IgD-negative memory B cell (primary cell): Measurements from ENCODE around the gene FBXL15. TPM values are rescaled to one million over a fixed set of nuclear protein-coding genes. Genes with fewer than 3 reads are reported as not detected.

Source experiments
- H3K27ac Mint-ChIP-seq, 3 donors: one replicate each; pipeline ENCODE4 v1.8.0; 2020 to 2022; ENCODE audit warnings: mild to moderate bottlenecking in 3 of 3, mixed read lengths in 3 of 3, moderate library complexity in 1 of 3
- H3K27me3 Mint-ChIP-seq: one replicate; pipeline ENCODE4 v1.8.0; 2021; ENCODE audit warnings: mixed read lengths
- H3K36me3 Mint-ChIP-seq: one replicate; pipeline ENCODE4 v1.8.0; 2020; ENCODE audit warnings: mild to moderate bottlenecking, mixed read lengths
- H3K4me1 Mint-ChIP-seq, 3 donors: one replicate each; pipeline ENCODE4 v1.8.0; 2020 to 2022; ENCODE audit warnings: mixed read lengths in 3 of 3, mild to moderate bottlenecking in 1 of 3
- H3K4me3 Mint-ChIP-seq, 4 donors: one replicate each; pipeline ENCODE4 v1.8.0; 2020 to 2022; ENCODE audit warnings: mild to moderate bottlenecking in 4 of 4, mixed read lengths in 4 of 4, moderate library complexity in 3 of 4
- H3K9me3 Mint-ChIP-seq, 3 donors: one replicate each; pipeline ENCODE4 v1.8.0; 2020 to 2021; ENCODE audit warnings: mixed read lengths in 3 of 3, mild to moderate bottlenecking in 1 of 3
- polyA plus RNA-seq: library from polyadenylated mRNA; unstranded; fragments of 300-500 nt; fragmentation: Illumina TruSeq; gene quantifications from one replicate; pipeline ENCODE4 v1.2.3, GENCODE V29; 2021

Gene FBXL15
- polyA plus RNA-seq, 1 donor from 2014 or later: 40.5 TPM

DNA sequence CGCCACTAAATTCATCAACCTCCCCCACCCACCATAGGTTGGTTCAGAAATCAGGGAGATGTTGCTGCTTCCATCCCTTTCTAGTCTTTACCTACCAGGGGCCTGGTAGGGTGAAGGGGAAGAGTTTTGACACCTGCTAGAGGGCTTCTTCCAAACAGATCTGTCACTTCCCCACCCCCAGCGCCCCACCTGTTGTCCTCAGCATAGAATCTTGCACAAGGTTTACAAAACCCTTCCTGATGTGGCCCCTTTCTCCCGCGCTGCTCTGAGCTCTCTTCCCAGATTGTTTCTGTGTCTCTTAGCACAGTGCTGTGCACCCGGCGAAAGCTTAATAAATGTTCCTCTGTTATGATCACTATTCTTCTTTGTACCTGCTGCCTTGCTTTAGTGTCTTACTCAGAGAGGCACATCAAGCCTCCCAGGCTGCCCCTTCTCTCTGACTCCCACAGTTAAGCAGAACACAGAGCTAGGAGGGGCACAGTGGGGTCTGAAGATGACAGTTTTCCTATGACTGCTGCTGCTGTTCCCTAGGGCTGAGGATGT lies 41.9 kb downstream of the FBXL15 start:
- Mint-ChIP-seq H3K4me3 (peak overlapping the region; percentile 44 to 98 (median 92)), H3K27ac (peak overlapping the region; percentile 55 to 96 (median 58)), H3K27me3 (no peaks in the 10 kb centered on the region), H3K4me1 (peaks cover 12 to 22% (median 18%) of the 10 kb centered on the region in 3 donors), H3K36me3 (peaks cover 9% of the 10 kb centered on the region), H3K9me3 (no peaks in the 10 kb centered on the region)

DNA sequence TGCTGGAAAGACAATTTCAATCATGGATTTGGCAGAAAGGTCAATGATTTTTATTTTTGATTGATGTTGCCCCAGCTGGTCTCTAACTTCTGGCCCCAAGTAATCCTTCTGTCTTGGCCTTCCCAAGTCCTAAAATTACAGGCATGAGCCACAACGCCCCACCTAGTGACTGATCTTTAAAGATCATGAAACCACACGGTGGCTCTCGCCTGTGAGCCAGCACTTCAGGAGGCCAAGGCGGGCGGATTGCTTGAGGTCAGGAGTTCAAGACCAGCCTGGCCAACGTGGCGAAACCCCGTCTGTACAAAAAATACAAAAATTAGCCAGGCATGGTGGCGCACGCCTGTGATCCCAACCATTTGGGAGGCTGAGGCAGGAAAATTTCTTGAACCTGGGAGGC lies 43.3 kb downstream of the FBXL15 start:
- H3K4me3 Mint-ChIP-seq: no peak overlapping the region
- H3K36me3 Mint-ChIP-seq: peaks cover 9% of the 10 kb centered on the region
- H3K27me3 Mint-ChIP-seq: no peaks in the 10 kb centered on the region
- H3K4me1 Mint-ChIP-seq: peaks cover 12 to 20% (median 16%) of the 10 kb centered on the region in 3 donors
- no peaks in the 10 kb centered on the region for H3K9me3 Mint-ChIP-seq
- H3K27ac Mint-ChIP-seq: peak overlapping the region in 1 of 3 donors; percentile 58

DNA sequence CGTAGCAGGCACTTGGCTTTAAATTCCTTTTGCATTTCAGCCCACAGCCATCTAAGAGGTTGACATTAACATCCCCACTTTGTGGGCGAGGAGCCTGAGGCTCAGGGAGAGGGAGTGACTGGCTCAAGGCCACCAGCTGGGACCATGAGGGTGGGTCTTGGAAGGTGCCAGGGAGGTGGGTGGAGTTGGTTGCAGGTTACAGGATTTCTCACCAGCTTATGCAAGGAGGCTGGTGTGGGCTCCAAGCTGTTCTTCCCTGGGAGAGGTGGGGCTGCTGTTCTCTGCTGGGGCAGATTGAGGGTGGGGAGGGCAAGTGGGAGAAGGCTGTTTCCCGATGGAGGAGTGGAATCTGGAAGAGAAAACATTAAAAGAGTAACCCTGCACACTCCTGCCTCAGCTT lies 44.8 kb downstream of the FBXL15 start:
- Mint-ChIP-seq H3K4me1 (peaks cover 12 to 20% (median 16%) of the 10 kb centered on the region in 3 donors), H3K27me3 (no peaks in the 10 kb centered on the region), H3K4me3 (peak overlapping the region in 1 of 4 donors; percentile 49), H3K9me3 (no peaks in the 10 kb centered on the region), H3K27ac (peak overlapping the region in 1 of 3 donors; percentile 47), H3K36me3 (peaks cover 9% of the 10 kb centered on the region)

DNA sequence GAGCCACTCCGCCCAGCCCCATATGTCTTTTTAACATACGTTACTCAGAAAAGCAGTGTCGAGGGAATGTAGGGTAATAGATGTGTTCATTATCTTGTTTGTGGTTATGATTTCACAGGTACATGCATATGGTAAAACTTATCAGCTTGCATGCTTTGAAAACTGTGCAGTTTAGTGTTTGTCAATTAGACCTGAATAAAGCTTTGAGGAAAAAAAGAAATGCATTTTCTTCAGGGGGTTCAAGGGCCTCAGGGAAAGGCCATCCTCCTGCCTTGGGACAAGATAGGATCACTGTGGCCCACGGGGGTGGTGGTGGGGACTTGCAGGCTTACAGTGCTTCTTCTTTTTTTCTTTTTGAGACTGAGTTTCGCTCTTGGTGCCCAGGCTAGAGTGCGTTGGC lies 46.7 kb downstream of the FBXL15 start:
- Mint-ChIP-seq H3K27ac (no peak overlapping the region), H3K4me3 (no peak overlapping the region), H3K9me3 (no peaks in the 10 kb centered on the region), H3K4me1 (peaks cover 4 to 7% (median 6%) of the 10 kb centered on the region in 3 donors), H3K36me3 (peaks cover 9% of the 10 kb centered on the region), H3K27me3 (no peaks in the 10 kb centered on the region)

DNA sequence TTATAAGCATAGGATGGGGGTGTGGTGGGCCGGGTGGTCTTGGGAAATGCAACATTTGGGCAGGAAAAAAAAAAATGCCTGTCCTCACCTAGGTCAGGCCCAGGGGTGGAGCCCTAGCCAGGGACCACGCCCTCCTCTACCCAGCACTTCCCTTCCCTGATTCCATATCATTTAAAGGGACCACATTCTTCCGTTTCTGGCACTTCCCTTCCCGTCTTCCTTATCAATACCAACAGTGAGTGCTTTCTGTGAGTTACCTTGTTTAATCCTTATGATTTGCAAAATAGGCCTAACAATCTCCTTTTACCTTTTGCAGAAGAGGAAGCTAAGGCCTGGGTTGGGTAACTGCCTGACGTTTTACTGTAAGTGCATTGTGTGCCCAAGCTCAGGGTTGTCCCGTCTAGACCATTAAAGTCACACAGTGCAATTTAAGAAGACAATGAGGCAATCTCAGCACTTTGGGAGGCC lies 47.4 kb downstream of the FBXL15 start:
- Mint-ChIP-seq H3K27me3 (no peaks in the 10 kb centered on the region), H3K36me3 (peaks cover 9% of the 10 kb centered on the region), H3K4me3 (no peak overlapping the region), H3K9me3 (no peaks in the 10 kb centered on the region), H3K27ac (no peak overlapping the region), H3K4me1 (peaks cover 0 to 2% (median 0%) of the 10 kb centered on the region in 3 donors)

DNA sequence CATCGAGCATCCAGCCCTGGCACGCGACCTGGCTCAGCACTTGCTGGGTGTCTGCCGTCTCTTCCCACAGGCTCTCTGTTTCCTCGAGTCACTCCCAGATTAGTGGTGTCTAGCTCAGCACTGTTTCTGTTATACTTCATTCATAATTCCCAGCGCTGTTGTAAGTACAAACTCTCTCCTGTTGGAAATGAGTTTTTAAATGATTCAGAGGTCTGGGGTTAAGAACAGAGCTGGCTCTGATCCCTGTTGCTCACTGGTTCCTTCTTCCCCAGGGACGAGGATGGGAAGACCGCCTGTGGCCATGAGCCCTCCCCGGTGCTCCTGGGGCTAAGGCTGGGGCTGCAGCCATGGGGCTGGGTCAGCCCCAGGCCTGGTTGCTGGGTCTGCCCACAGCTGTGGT lies 48.0 kb downstream of the FBXL15 start:
- peaks cover 0 to under 1% (median 0%) of the 10 kb centered on the region in 3 donors for H3K4me1 Mint-ChIP-seq
- no peak overlapping the region for H3K27ac Mint-ChIP-seq
- H3K4me3 Mint-ChIP-seq: no peak overlapping the region
- no peaks in the 10 kb centered on the region for H3K27me3 Mint-ChIP-seq
- peaks cover 9% of the 10 kb centered on the region for H3K36me3 Mint-ChIP-seq
- no peaks in the 10 kb centered on the region for H3K9me3 Mint-ChIP-seq

DNA sequence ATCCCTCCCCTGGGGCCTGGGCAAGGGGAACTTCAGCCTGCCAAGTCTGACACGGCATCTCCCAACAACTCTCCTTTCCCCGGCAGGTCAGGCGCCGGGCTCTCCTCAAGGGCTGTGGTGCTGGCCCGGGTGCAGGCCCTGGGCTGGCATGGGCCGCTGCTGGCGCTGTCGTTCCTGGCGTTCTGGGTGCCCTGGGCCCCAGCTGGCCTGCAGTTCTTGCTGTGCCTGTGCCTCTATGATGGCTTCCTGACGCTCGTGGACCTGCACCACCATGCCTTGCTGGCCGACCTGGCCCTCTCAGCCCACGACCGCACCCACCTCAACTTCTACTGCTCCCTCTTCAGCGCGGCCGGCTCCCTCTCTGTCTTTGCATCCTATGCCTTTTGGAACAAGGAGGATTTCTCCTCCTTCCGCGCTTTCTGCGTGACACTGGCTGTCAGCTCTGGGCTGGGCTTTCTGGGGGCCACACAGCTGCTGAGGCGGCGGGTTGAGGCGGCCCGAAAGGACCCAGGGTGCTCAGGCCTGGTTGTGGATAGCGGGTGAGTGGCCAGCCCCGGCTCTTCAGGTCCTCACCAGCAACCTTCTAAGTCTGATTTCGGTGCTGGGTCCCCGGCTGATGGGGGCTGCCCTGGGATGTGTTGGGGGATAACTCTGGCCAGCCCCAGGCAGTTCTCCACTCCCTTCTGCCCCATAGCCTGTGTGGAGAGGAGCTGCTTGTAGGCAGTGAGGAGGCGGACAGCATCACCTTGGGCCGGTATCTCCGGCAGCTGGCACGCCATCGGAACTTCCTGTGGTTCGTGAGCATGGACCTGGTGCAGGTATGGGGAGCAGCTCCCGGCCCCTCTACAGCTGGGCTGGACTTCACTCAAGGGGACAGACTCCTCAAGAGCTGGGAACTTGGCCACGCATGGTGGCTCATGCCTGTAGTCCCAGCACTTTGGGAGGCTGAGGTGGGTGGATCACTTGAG lies 50.2 kb downstream of the FBXL15 start:
- Mint-ChIP-seq H3K9me3 (no peaks in the 10 kb centered on the region), H3K4me3 (no peak overlapping the region), H3K4me1 (no peaks in the 10 kb centered on the region), H3K36me3 (peaks cover 6% of the 10 kb centered on the region), H3K27ac (no peak overlapping the region), H3K27me3 (no peaks in the 10 kb centered on the region)

Other genes starting within 250 kb of the FBXL15 start
- gene ELOVL3, start 194.5 kb upstream of the FBXL15 start, polyA plus RNA-seq: not detected
- not detected for gene PITX3, start 179.3 kb upstream of the FBXL15 start, polyA plus RNA-seq
- gene GBF1, start 175.3 kb upstream of the FBXL15 start, polyA plus RNA-seq: 12.6 TPM
- 42.8 TPM for gene NFKB2, start 25.1 kb upstream of the FBXL15 start, polyA plus RNA-seq
- gene PSD, start 2.1 kb upstream of the FBXL15 start, polyA plus RNA-seq: 2.8 TPM
- 51.8 TPM for gene CUEDC2, start 11.7 kb downstream of the FBXL15 start, polyA plus RNA-seq
- gene C10orf95, start 30.7 kb downstream of the FBXL15 start, polyA plus RNA-seq: 0.70 TPM
- gene ACTR1A, start 81.9 kb downstream of the FBXL15 start, polyA plus RNA-seq: 53.4 TPM
- gene SUFU, start 83.1 kb downstream of the FBXL15 start, polyA plus RNA-seq: 5.0 TPM
- 71.5 TPM for gene TRIM8, start 223.6 kb downstream of the FBXL15 start, polyA plus RNA-seq